CD14-positive monocyte (primary cell): ENCODE data around the gene CAMK1D. TPM values are rescaled to one million over a fixed set of nuclear protein-coding genes. Genes with fewer than 3 reads are reported as not detected.
A peak's percentile ranks its signal among the peaks of the same experiment; 100 is the strongest.

Experiments
- DNase-seq, 3 donors: peaks; one replicate each; pipeline ENCODE4 v3.0.0-alpha.2; 2011 to 2022
- H2AFZ ChIP-seq: 2 replicates; pipeline ENCODE4 v1.6.0; 2012; ENCODE audit warnings: mild to moderate bottlenecking, low read depth, low read length, inconsistent platforms; ENCODE audit not compliant: insufficient read depth, poor library complexity, severe bottlenecking
- H3K27ac ChIP-seq, 2 donors: 1 replicate in 1 of 2; 2 replicates in 1 of 2; pipeline ENCODE4 v1.5.1; 2012 to 2013; ENCODE audit warnings: low read length in 2 of 2, control low read depth in 1 of 2, inconsistent platforms in 1 of 2, low read depth in 1 of 2, mild to moderate bottlenecking in 1 of 2
- H3K27me3 ChIP-seq, 2 donors: one replicate each; pipeline versions ENCODE4 v1.6.0 to v1.6.1; 2011 to 2013; ENCODE audit warnings: low read length in 2 of 2; ENCODE audit not compliant: control insufficient read depth in 2 of 2, insufficient read depth in 2 of 2
- H3K36me3 ChIP-seq, 2 donors: replicated peaks in 1 of 2; 1 replicate in 1 of 2; 2 replicates in 1 of 2; pipeline versions ENCODE4 v1.5.1 to v1.6.1; 2012 to 2013; ENCODE audit warnings: low read length in 2 of 2, control low read depth in 1 of 2, inconsistent platforms in 1 of 2, mild to moderate bottlenecking in 1 of 2; ENCODE audit not compliant: insufficient read depth in 2 of 2, control insufficient read depth in 1 of 2
- H3K4me1 ChIP-seq, 2 donors: 1 replicate in 1 of 2; 2 replicates in 1 of 2; pipeline versions ENCODE4 v1.5.1 to v1.6.1; 2012 to 2013; ENCODE audit warnings: low read length in 2 of 2, control low read depth in 1 of 2, inconsistent platforms in 1 of 2, mild to moderate bottlenecking in 1 of 2, moderate library complexity in 1 of 2; ENCODE audit not compliant: insufficient read depth in 2 of 2, control insufficient read depth in 1 of 2
- H3K4me2 ChIP-seq: replicated peaks from 2 replicates; pipeline ENCODE3; 2012; ENCODE audit warnings: low read length, moderate library complexity, mild to moderate bottlenecking; ENCODE audit not compliant: poor library complexity, severe bottlenecking; ENCODE audit errors: extremely low read depth
- H3K4me3 ChIP-seq, 3 experiments: fragments of 200-600 bp in 1 of 3; sonication (generic) in 1 of 3; replicated peaks in 1 of 3; 1 replicate in 2 of 3; 2 replicates in 1 of 3; pipeline ENCODE4 v1.5.1; 2011 to 2013; ENCODE audit warnings: low read length in 3 of 3, mild to moderate bottlenecking in 3 of 3, control low read depth in 2 of 3, low read depth in 2 of 3, inconsistent platforms in 1 of 3, moderate library complexity in 1 of 3
- H3K79me2 ChIP-seq: 2 replicates; pipeline ENCODE4 v1.6.0; 2012; ENCODE audit warnings: mild to moderate bottlenecking, control low read depth, inconsistent platforms, low read length, moderate library complexity; ENCODE audit not compliant: insufficient read depth
- H3K9ac ChIP-seq: 2 replicates; pipeline ENCODE4 v1.6.0; 2017; ENCODE audit warnings: low read length, mild to moderate bottlenecking; ENCODE audit not compliant: insufficient read depth, poor library complexity, severe bottlenecking
- H3K9me3 ChIP-seq, 2 donors: replicated peaks in 1 of 2; 1 replicate in 1 of 2; 2 replicates in 1 of 2; pipeline versions ENCODE4 v1.5.1 to v1.6.1; 2012 to 2013; ENCODE audit warnings: low read length in 2 of 2, control low read depth in 1 of 2; ENCODE audit not compliant: control insufficient read depth in 1 of 2, insufficient read depth in 1 of 2
- H4K20me1 ChIP-seq: 2 replicates; pipeline ENCODE4 v1.6.0; 2012; ENCODE audit warnings: mild to moderate bottlenecking, low read length, control low read depth, moderate library complexity; ENCODE audit not compliant: insufficient read depth
- H3K27ac Mint-ChIP-seq, 7 donors: one replicate each; pipeline ENCODE4 v1.8.0; 2020; ENCODE audit warnings: mild to moderate bottlenecking in 7 of 7, mixed read lengths in 7 of 7, moderate library complexity in 6 of 7, inconsistent platforms in 2 of 7
- H3K27me3 Mint-ChIP-seq, 3 donors: one replicate each; pipeline ENCODE4 v1.8.0; 2021 to 2022; ENCODE audit warnings: low read depth in 3 of 3, mild to moderate bottlenecking in 3 of 3, mixed read lengths in 3 of 3, moderate library complexity in 3 of 3, inconsistent platforms in 1 of 3
- H3K36me3 Mint-ChIP-seq, 2 donors: one replicate each; pipeline ENCODE4 v1.8.0; 2020; ENCODE audit warnings: mixed read lengths in 2 of 2, inconsistent platforms in 1 of 2, mild to moderate bottlenecking in 1 of 2
- H3K4me1 Mint-ChIP-seq: one replicate; pipeline ENCODE4 v1.8.0; 2020; ENCODE audit warnings: mild to moderate bottlenecking, mixed read lengths
- H3K4me3 Mint-ChIP-seq, 2 donors: one replicate each; pipeline ENCODE4 v1.8.0; 2020; ENCODE audit warnings: mild to moderate bottlenecking in 2 of 2, mixed read lengths in 2 of 2, moderate library complexity in 1 of 2
- H3K9me3 Mint-ChIP-seq, 7 donors: one replicate each; pipeline ENCODE4 v1.8.0; 2020 to 2022; ENCODE audit warnings: mixed read lengths in 7 of 7, mild to moderate bottlenecking in 6 of 7, moderate library complexity in 6 of 7, inconsistent platforms in 2 of 7
- CTCF ChIP-seq: fragments of 200-600 bp; IDR thresholded peaks from one replicate; pipeline ENCODE4 v1.8.0; 2022; ENCODE audit warnings: antibody characterized with exemption, mild to moderate bottlenecking
- whole genome bisulfite sequencing: methylation state at CpG from one replicate; pipeline ENCODE4 v1.1.5; 2013; ENCODE audit warnings: missing lambda C conversion rate; ENCODE audit not compliant: insufficient coverage; 5-methylcytosine and 5-hydroxymethylcytosine counted together
- intact Hi-C, 2 donors: fragments of 100-400 bp; cut with micrococcal nuclease; formaldehyde crosslinking; loops; one replicate each; pipeline versions ENCODE4 v1.15.0 to v1.15.1; 2023
- polyA plus RNA-seq, 3 donors: library from polyadenylated mRNA; depleted of rRNA in 1 of 3; unstranded in 2 of 3; stranded (reverse) in 1 of 3; fragments of 300-500 nt in 2 of 3; fragments of >200 nt in 1 of 3; fragmentation: Illumina TruSeq in 2 of 3; gene quantifications; 1 replicate in 2 of 3; 2 replicates in 1 of 3; pipeline ENCODE4 v1.2.3, GENCODE V29; 2012 to 2021

CAMK1D gene
- polyA plus RNA-seq, 3 donors = 6.7 to 11.8 (median 7.1) TPM

DNA sequence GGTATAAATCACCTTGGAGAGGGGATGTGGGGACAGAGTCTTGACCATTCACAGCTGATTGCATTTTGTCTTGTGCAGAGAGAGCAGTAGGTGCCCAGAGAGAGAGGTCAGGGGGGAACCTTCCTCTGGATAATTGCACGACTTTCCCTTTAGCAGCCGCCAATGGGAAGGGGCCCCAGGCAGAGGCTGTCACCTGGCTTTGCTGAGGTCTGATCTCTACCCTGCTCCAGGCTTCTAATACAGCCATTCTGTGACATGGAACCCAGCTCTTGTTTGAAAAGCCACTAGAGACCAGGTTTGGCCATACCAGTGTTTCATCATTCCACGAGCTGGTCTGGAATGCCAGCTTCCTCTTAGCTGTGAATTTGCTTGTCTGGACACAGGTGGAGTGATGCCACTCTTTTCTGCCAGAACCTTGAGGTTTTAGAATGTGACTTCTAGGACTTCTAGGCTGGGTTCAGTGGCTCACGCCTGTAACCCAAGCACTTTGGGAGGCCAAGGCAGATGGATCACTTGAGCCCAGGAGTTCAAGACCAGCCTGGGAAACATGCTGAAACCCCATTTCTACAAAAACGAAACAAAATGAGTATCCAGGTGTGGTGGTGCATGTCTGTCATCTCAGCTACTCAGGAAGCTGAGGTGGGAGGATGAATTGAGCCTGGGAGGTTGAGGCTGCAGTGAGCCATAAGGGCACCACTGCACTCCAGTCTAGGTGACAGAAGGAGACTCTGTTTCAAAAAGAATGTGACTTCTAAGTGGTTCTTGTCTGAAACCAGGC lies 159.9 kb downstream of the CAMK1D start:
- Mint-ChIP-seq H3K9me3 (peaks cover 0 to 10% (median 3%) of the 10 kb centered on the region in 7 donors), H3K4me3 (peak overlapping the region in 1 of 2 donors; percentile 26), H3K36me3 (peaks cover 0 to 6% of the 10 kb centered on the region in 2 donors), H3K27ac (no peak overlapping the region), H3K27me3 (peaks cover 33 to 41% (median 38%) of the 10 kb centered on the region in 3 donors), H3K4me1 (peaks cover 23% of the 10 kb centered on the region)
- H4K20me1 ChIP-seq = peaks cover 98% of the 10 kb centered on the region
- H3K36me3 ChIP-seq = no peaks in the 10 kb centered on the region
- no peak overlapping the region for H3K4me2 ChIP-seq
- peaks cover 2 to 14% of the 10 kb centered on the region in 2 donors for H3K27me3 ChIP-seq
- no peak for DNase-seq
- no peak overlapping the region for H2AFZ ChIP-seq
- H3K4me3 ChIP-seq = no peak overlapping the region
- intact Hi-C loops = no loop called here
- no peak overlapping the region for H3K27ac ChIP-seq
- no peak for TF ChIP-seq CTCF
- no peak overlapping the region for H3K9ac ChIP-seq
- H3K79me2 ChIP-seq = no peaks in the 10 kb centered on the region
- H3K4me1 ChIP-seq = peaks cover 11 to 16% of the 10 kb centered on the region in 2 donors
- H3K9me3 ChIP-seq = no peaks in the 10 kb centered on the region
- 70% methylated on average over 4 of the region's 5 CpGs for WGBS

DNA sequence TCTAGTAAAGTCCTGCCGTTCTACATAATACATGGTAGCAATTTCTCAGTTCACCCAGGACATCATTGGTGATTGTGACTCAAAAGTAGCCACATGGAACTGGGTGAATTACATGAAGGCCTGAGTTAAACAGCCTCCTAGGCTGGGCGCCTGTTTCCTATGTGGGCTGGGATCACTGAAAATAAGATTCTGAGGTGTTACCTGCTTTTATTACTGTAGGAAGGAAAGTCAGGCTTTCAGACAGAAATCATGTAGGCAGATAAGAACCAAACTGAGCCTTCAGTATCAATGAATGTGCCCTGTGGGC lies 160.4 kb downstream of the CAMK1D start:
- Mint-ChIP-seq H3K27me3 (peaks cover 31 to 37% (median 36%) of the 10 kb centered on the region in 3 donors), H3K27ac (no peak overlapping the region), H3K4me3 (no peak overlapping the region), H3K4me1 (peaks cover 23% of the 10 kb centered on the region), H3K36me3 (peaks cover 0 to 6% of the 10 kb centered on the region in 2 donors), H3K9me3 (peaks cover 0 to 10% (median 3%) of the 10 kb centered on the region in 7 donors)
- H3K4me3 ChIP-seq = no peak overlapping the region
- H3K79me2 ChIP-seq = no peaks in the 10 kb centered on the region
- no peaks in the 10 kb centered on the region for H3K36me3 ChIP-seq
- WGBS = 80% methylated on average over 2 of the region's 2 CpGs
- no peak for DNase-seq
- no peaks in the 10 kb centered on the region for H3K9me3 ChIP-seq
- no peak overlapping the region for H3K27ac ChIP-seq
- H3K4me1 ChIP-seq = peaks cover 11 to 16% of the 10 kb centered on the region in 2 donors
- no peak overlapping the region for H2AFZ ChIP-seq
- no peak for TF ChIP-seq CTCF
- H3K9ac ChIP-seq = no peak overlapping the region
- H4K20me1 ChIP-seq = peaks cover 98% of the 10 kb centered on the region
- intact Hi-C loops = no loop called here
- H3K27me3 ChIP-seq = peaks cover 2 to 12% of the 10 kb centered on the region in 2 donors
- H3K4me2 ChIP-seq = no peak overlapping the region
